GM18502 (cell line): ENCODE measurements around the gene ALOX5.
"Not testable (repeated sequence)": the region's sequence is repeated elsewhere in the genome, so short reads cannot be mapped to it uniquely, and the experiment has no call there.

ENCODE experiments used
- ATAC-seq: cut with Tn5 transposase; IDR thresholded peaks from one replicate; pipeline ENCODE4 v1.9.1; 2021; ENCODE audit warnings: mild to moderate bottlenecking; ENCODE audit not compliant: unreplicated experiment, poor library complexity

Gene ALOX5

GRCh38 chr10:45403151-45403550 is 29.1 kb downstream of the ALOX5 start:
- ATAC-seq = no peak

- peak; percentile 73 for ATAC-seq
These were observed 30.2 kb downstream of the ALOX5 start for GRCh38 chr10:45404087-45404769.

DNA sequence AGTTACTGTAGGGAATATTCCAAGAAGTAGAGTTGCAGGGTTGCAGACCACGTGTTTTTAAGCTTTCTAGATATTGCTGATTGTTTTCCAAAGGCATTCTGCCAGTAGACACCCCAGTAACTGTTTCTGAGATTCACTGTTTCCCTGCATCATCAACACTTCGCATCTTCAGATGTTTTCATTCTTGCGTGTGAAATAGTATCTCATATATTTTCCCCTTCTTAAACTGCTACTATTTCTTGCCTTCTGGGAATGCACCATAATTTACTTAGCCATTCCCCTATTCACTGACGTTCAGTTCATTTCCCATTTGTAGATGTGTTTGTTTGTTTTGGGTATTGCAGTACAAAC is 30.7 kb downstream of the ALOX5 start:
- no peak for ATAC-seq

- ATAC-seq = no peak
These were observed 33.5 kb downstream of the ALOX5 start for GRCh38 chr10:45407542-45407941.

GRCh38 chr10:45408421-45409319 is 34.7 kb downstream of the ALOX5 start:
- ATAC-seq = no peak

- not testable (repeated sequence) for ATAC-seq
These were observed 35.3 kb downstream of the ALOX5 start for GRCh38 chr10:45409347-45409746.

- no peak for ATAC-seq
These were observed 35.8 kb downstream of the ALOX5 start for GRCh38 chr10:45409782-45410181.

- no peak for ATAC-seq
These were observed 36.4 kb downstream of the ALOX5 start for GRCh38 chr10:45410489-45410806.

- no peak for ATAC-seq
These were observed 37.0 kb downstream of the ALOX5 start for GRCh38 chr10:45410807-45411606.

DNA sequence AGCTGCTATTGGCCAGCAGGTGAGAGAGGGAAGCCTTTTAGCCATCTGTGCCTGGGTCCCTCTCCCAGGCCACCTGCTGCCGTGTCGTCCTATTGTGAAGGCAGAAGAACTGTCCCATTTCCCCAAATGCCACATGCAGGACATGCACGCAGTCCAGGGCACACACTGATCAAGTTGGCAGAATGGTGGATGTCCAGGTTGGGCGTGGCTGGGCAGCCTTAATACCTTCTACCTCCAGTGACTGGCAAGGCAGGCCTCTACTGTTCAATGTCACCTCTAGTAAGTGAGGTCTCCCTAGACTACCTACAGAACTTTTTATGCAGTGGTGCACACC is 37.6 kb downstream of the ALOX5 start:
- no peak for ATAC-seq

DNA sequence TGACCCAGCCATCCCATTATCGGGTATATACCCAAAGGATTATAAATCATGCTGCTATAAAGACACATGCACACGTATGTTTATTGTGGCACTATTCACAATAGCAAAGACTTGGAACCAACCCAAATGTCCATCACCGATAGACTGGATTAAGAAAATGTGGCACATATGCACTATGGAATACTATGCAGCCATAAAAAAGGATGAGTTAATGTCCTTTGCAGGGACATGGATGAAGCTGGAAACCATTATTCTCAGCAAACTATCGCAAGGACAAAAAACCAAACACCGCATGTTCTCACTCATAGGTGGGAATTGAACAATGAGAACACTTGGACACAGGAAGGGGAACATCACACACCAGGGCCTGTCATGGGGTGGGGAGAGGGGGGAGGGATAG is 41.0 kb downstream of the ALOX5 start:
- ATAC-seq = not testable (repeated sequence)

GRCh38 chr10:45416603-45417002 is 42.6 kb downstream of the ALOX5 start:
- no peak for ATAC-seq

GRCh38 chr10:45417746-45418145 is 43.7 kb downstream of the ALOX5 start:
- ATAC-seq = no peak

DNA sequence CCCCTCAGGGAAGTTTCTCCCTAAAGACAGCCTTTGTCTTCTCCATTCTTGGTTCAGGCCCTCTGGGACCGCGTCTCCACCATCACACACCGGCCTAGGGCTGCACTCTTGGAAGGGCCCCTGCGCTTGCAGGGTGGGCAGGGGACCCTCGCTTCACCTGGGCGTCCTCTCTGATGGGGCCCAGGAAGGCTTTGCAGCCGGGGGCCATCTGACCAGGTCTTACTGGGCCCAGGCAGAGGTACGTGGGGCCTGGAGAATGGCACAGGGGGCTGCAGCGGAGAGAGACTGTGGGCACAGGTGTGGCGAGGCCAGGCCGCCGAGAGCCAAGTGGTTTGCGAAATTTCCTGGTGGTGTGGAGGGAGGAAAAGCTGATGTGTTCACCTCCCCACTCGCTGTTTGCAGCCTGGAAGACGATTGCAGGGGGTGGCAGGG is 44.4 kb downstream of the ALOX5 start:
- no peak for ATAC-seq

- peak; percentile 63 for ATAC-seq
These were observed 45.0 kb downstream of the ALOX5 start for GRCh38 chr10:45418849-45419675.

GRCh38 chr10:45419676-45420025 is 45.6 kb downstream of the ALOX5 start:
- peak; percentile 1 for ATAC-seq

DNA sequence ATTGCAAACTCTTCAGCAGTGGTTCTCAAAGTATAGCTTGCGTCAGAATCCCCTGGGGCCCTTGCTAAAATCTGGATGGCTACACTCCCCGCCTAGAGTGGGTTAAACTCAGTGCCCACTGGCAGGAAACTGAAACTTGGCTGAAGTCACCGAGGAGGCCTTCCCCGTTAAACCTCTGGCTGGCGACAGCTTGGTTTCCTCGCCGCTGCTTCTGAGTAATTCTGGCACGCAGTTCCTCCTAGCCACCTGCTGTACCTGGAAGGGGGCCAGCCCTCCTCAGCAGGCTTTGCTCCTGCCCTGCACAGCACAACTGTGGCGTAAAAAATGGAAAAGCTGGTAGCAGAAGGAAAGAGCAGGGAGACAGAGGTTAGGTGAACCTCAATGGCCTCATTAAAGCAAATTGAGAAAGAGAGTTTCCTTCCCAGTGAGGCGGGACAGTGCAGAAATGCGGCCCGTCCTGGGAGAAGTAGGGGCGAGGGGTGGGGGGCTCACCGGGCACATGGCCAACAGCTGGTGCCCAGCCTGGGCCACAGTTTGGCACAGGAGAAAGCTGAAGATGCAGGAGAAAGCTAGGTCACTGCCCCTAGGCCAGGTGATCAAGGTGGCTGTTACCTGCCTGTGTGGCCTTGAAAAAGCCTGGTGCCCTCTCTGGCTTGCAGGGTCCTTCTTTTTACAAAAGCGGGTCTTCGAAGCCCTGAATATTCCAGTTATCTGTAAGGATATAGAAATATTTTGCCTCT is 46.6 kb downstream of the ALOX5 start:
- ATAC-seq = peak; percentile 57

DNA sequence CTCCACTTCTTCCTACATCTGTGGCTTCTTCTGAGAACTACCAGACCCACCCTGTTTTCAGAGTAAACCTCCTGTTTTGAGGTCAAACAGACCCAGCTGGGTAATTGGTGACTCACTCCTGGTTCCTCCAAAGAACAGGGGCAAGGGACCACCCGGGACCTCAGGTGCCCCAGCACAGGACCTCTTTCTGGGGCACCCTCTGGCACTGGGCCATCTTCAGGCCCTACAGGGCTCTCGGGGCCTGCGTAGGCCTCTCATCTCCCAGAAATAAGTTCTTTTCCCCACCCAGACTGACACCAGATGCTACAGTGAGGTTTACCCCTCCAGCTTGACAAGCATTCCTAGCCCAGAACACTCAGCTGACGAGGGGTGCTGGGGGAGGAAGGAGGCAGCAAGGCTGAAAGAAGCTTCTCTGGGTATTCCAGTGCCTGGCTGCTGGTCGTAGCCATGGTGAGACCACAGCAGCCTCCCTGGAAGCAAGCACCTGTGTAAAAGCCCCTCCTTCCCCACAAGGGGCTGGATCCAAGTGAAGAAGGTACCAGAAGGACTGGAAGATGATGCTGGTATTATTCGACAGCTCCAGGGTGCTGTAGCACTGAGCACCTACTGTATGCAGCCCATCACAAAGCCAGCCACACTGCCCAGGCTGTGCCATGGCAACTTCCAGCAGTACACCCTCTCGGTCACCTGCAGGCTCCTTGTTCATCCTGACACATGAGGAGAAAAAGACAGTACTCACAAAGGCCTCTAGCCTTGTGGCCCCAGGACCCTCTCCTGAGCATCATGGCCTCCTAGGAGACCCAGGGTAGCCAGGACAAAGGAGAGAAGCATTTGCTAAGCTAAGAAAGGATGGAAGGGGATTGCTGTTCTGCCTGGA is 47.4 kb downstream of the ALOX5 start:
- ATAC-seq = peak; percentile 36
